Stimulated activated CD4-positive, alpha-beta T cell treated with anti-CD3 and anti-CD28 coated beads, Interleukin-4, amount 100 ng/mL, for 48 hours (primary cell): ENCODE data around the gene NEXN.
"Not testable (repeated sequence)": the region's sequence is repeated elsewhere in the genome, so short reads cannot be mapped to it uniquely, and the experiment has no call there.

ENCODE experiments used
- DNase-seq, 2 donors: peaks; one replicate each; pipeline ENCODE4 v3.0.0-alpha.2; 2020; ENCODE audit warnings: low read depth in 2 of 2

NEXN gene

GRCh38 chr1:77961392-77961791, 73.0 kb downstream of the NEXN start:
- DNase-seq: no peak

- DNase-seq: no peak
Measured at GRCh38 chr1:77966291-77966690, 77.9 kb downstream of the NEXN start.

GRCh38 chr1:77970192-77970591, 81.8 kb downstream of the NEXN start:
- no peak for DNase-seq

GRCh38 chr1:77972080-77972479, 83.7 kb downstream of the NEXN start:
- no peak for DNase-seq

- no peak for DNase-seq
Measured at GRCh38 chr1:77975386-77975785, 87.0 kb downstream of the NEXN start.

- no peak for DNase-seq
Measured at GRCh38 chr1:77975907-77976306, 87.5 kb downstream of the NEXN start.

GRCh38 chr1:77976433-77977076, 88.1 kb downstream of the NEXN start:
- DNase-seq: no peak

- DNase-seq: no peak
Measured at GRCh38 chr1:77977989-77978292, 89.5 kb downstream of the NEXN start.

- DNase-seq: peak; percentile 52 to 75
Measured at GRCh38 chr1:77978293-77978968, 90.0 kb downstream of the NEXN start.

GRCh38 chr1:77978969-77979876, 90.8 kb downstream of the NEXN start, which contains the start of gene FUBP1:
Gene FUBP1, minus strand, starts transcription at chr1:77979072. Its CDS starts 68 bp downstream, at chr1:77979004.
- DNase-seq: peak; percentile 89

GRCh38 chr1:77983352-77983996, 95.0 kb downstream of the NEXN start:
- not testable (repeated sequence) for DNase-seq

- DNase-seq: no peak
Measured at GRCh38 chr1:77983997-77984355, 95.6 kb downstream of the NEXN start.

- no peak for DNase-seq
Measured at GRCh38 chr1:77984629-77985028, 96.2 kb downstream of the NEXN start.

GRCh38 chr1:77986810-77987209, 98.4 kb downstream of the NEXN start:
- no peak for DNase-seq

GRCh38 chr1:77987919-77988318, 99.5 kb downstream of the NEXN start:
- DNase-seq: no peak

- DNase-seq: no peak
Measured at GRCh38 chr1:77989744-77990143, 101.3 kb downstream of the NEXN start.

- DNase-seq: no peak
Measured at GRCh38 chr1:77990629-77991204, 102.3 kb downstream of the NEXN start.

- DNase-seq: no peak
Measured at GRCh38 chr1:77991638-77992037, 103.2 kb downstream of the NEXN start.
